K562 (cell line): ENCODE measurements around the gene CBFA2T3.

Source experiments
- RBM22 ChIP-seq: fragments of 200-400 bp; formaldehyde crosslinking; IDR thresholded peaks from 2 replicates; pipeline ENCODE4 v1.6.1; 2018; ENCODE audit warnings: low read length, low read depth; ENCODE audit not compliant: poor library complexity, severe bottlenecking
- SP1 ChIP-seq: sonication (generic); formaldehyde crosslinking; IDR thresholded peaks from 2 replicates; pipeline ENCODE4 v1.8.1; 2022; ENCODE audit warnings: mild to moderate bottlenecking, missing genetic modification reagents
- ZNF398 ChIP-seq: fragments of 250-450 bp; sonication (Bioruptor Pico); IDR thresholded peaks from 2 replicates; pipeline ENCODE4 v1.8.0; 2021; ENCODE audit warnings: moderate library complexity, mild to moderate bottlenecking, inconsistent platforms

- TF ChIP-seq ZNF398 (no peak), SP1 (CRISPR knock-in tag) (no peak), RBM22 (no peak)
Measured at GRCh38 chr16:88871349-88871702, 105.7 kb downstream of the CBFA2T3 start.
